H9 (cell line): ENCODE results near the gene CISD2. TPM values are rescaled to one million over a fixed set of nuclear protein-coding genes. Genes with fewer than 3 reads are reported as not detected.

ENCODE experiments used
- DNase-seq: peaks from one replicate; pipeline ENCODE4 v3.0.0-alpha.2; 2017
- H2AFZ ChIP-seq: one replicate; pipeline ENCODE4 v1.6.1; 2013; ENCODE audit warnings: mild to moderate bottlenecking, low read length, control low read depth, moderate library complexity
- H2AK5ac ChIP-seq: 2 replicates; pipeline ENCODE4 v1.6.1; 2013; ENCODE audit warnings: low read length, control low read depth, mixed read lengths; ENCODE audit not compliant: insufficient read length
- H2BK120ac ChIP-seq: one replicate; pipeline ENCODE4 v1.6.1; 2013; ENCODE audit warnings: low read depth, mild to moderate bottlenecking, low read length, control low read depth, inconsistent platforms; ENCODE audit not compliant: poor library complexity, severe bottlenecking
- H2BK12ac ChIP-seq: 2 replicates; pipeline ENCODE4 v1.6.1; 2013; ENCODE audit warnings: low read length, control low read depth, mixed read lengths, low read depth; ENCODE audit not compliant: insufficient read length
- H2BK15ac ChIP-seq: 2 replicates; pipeline ENCODE4 v1.6.1; 2013; ENCODE audit warnings: low read depth, low read length, control low read depth
- H2BK20ac ChIP-seq: one replicate; pipeline ENCODE4 v1.6.1; 2013; ENCODE audit warnings: low read depth, mild to moderate bottlenecking, low read length, control low read depth, inconsistent platforms; ENCODE audit not compliant: poor library complexity, severe bottlenecking
- H2BK5ac ChIP-seq: 2 replicates; pipeline ENCODE4 v1.6.1; 2013; ENCODE audit warnings: low read length, control low read depth, mixed read lengths; ENCODE audit not compliant: insufficient read length
- H3K14ac ChIP-seq: 2 replicates; pipeline ENCODE4 v1.6.1; 2013; ENCODE audit warnings: low read length, control low read depth; ENCODE audit not compliant: insufficient read depth
- H3K18ac ChIP-seq: 2 replicates; pipeline ENCODE4 v1.6.1; 2013; ENCODE audit warnings: low read depth, mild to moderate bottlenecking, mixed read lengths, low read length, control low read depth; ENCODE audit not compliant: insufficient read length
- H3K23ac ChIP-seq: 2 replicates; pipeline ENCODE4 v1.6.1; 2013; ENCODE audit warnings: low read length, control low read depth, mixed read lengths, low read depth; ENCODE audit not compliant: insufficient read length
- H3K23me2 ChIP-seq: 2 replicates; pipeline ENCODE4 v1.6.1; 2013; ENCODE audit warnings: low read depth, mild to moderate bottlenecking, mixed read lengths, low read length, control low read depth; ENCODE audit not compliant: insufficient read length, poor library complexity, severe bottlenecking
- H3K27ac ChIP-seq: 2 replicates; pipeline ENCODE4 v1.5.1; 2013; ENCODE audit warnings: low read length, control low read depth, mixed read lengths, low read depth; ENCODE audit not compliant: insufficient read length
- H3K27me3 ChIP-seq: 2 replicates; pipeline ENCODE4 v1.6.1; 2013; ENCODE audit warnings: low read length, control low read depth, inconsistent platforms; ENCODE audit not compliant: insufficient read depth
- H3K4ac ChIP-seq: 2 replicates; pipeline ENCODE4 v1.6.1; 2013; ENCODE audit warnings: low read depth, mild to moderate bottlenecking, control low read depth, inconsistent platforms, low read length, moderate library complexity
- H3K4me1 ChIP-seq: 2 replicates; pipeline ENCODE4 v1.6.1; 2013; ENCODE audit warnings: low read length, control low read depth, inconsistent platforms; ENCODE audit not compliant: insufficient read depth
- H3K4me2 ChIP-seq: 2 replicates; pipeline ENCODE4 v1.6.1; 2013; ENCODE audit warnings: low read length, control low read depth, mixed read lengths; ENCODE audit not compliant: insufficient read length, insufficient read depth
- H3K56ac ChIP-seq: 2 replicates; pipeline ENCODE4 v1.6.1; 2013; ENCODE audit warnings: low read depth, mild to moderate bottlenecking, mixed read lengths, low read length, control low read depth; ENCODE audit not compliant: insufficient read length
- H3K79me1 ChIP-seq: 2 replicates; pipeline ENCODE4 v1.6.1; 2013; ENCODE audit warnings: low read depth, mild to moderate bottlenecking, moderate library complexity, low read length, control low read depth, inconsistent platforms; ENCODE audit not compliant: insufficient read depth, poor library complexity, severe bottlenecking
- H3K79me2 ChIP-seq: 2 replicates; pipeline ENCODE4 v1.6.1; 2013; ENCODE audit warnings: low read length, control low read depth, inconsistent platforms; ENCODE audit not compliant: insufficient read depth
- H3K9ac ChIP-seq: 2 replicates; pipeline ENCODE4 v1.6.1; 2013; ENCODE audit warnings: low read length, control low read depth, mixed read lengths; ENCODE audit not compliant: insufficient read length; ENCODE audit errors: extremely low read depth
- H3K9me3 ChIP-seq: one replicate; pipeline ENCODE4 v1.6.1; 2013; ENCODE audit warnings: low read depth, low read length, inconsistent platforms; ENCODE audit not compliant: control insufficient read depth
- H3T11ph ChIP-seq: one replicate; pipeline ENCODE4 v1.6.1; 2013; ENCODE audit warnings: mild to moderate bottlenecking, low read length, control low read depth, inconsistent platforms
- H4K20me1 ChIP-seq: one replicate; pipeline ENCODE4 v1.6.1; 2013; ENCODE audit not compliant: control insufficient read depth, insufficient read length, insufficient read depth
- H4K5ac ChIP-seq: 2 replicates; pipeline ENCODE4 v1.6.1; 2013; ENCODE audit warnings: low read depth, mild to moderate bottlenecking, mixed read lengths, low read length, control low read depth; ENCODE audit not compliant: insufficient read length
- H4K8ac ChIP-seq: replicated peaks from 2 replicates; pipeline ENCODE4 v1.6.1; 2013; ENCODE audit warnings: low read length, control low read depth, mixed read lengths, low read depth; ENCODE audit not compliant: insufficient read length
- H4K91ac ChIP-seq: 2 replicates; pipeline ENCODE4 v1.6.1; 2013; ENCODE audit warnings: low read depth, mild to moderate bottlenecking, moderate library complexity, mixed read lengths, low read length, control low read depth; ENCODE audit not compliant: insufficient read length
- H3K27ac Mint-ChIP-seq, 3 experiments: 2 replicates in 2 of 3; 3 replicates in 1 of 3; pipeline ENCODE4 v1.8.0; 2020 to 2021; ENCODE audit warnings: mixed read lengths in 3 of 3, mild to moderate bottlenecking in 1 of 3, moderate library complexity in 1 of 3
- H3K27me3 Mint-ChIP-seq: 2 replicates; pipeline ENCODE4 v1.8.0; 2021; ENCODE audit warnings: low read depth, mild to moderate bottlenecking, moderate library complexity, mixed read lengths
- H3K36me3 Mint-ChIP-seq, 3 experiments: 2 replicates in 2 of 3; 3 replicates in 1 of 3; pipeline ENCODE4 v1.8.0; 2020 to 2021; ENCODE audit warnings: low read depth in 3 of 3, mixed read lengths in 3 of 3; ENCODE audit not compliant: insufficient read depth in 1 of 3
- H3K4me1 Mint-ChIP-seq, 2 experiments: 2 replicates each; pipeline ENCODE4 v1.8.0; 2020; ENCODE audit warnings: mixed read lengths in 2 of 2
- H3K4me3 Mint-ChIP-seq, 2 experiments: 2 replicates in 1 of 2; 3 replicates in 1 of 2; pipeline ENCODE4 v1.8.0; 2020 to 2021; ENCODE audit warnings: mild to moderate bottlenecking in 2 of 2, mixed read lengths in 2 of 2, moderate library complexity in 1 of 2
- H3K9me3 Mint-ChIP-seq, 2 experiments: 2 replicates in 1 of 2; 3 replicates in 1 of 2; pipeline ENCODE4 v1.8.0; 2020; ENCODE audit warnings: mild to moderate bottlenecking in 2 of 2, mixed read lengths in 2 of 2, moderate library complexity in 1 of 2
- CTCF ChIP-seq: fragments of 200-600 bp; sonication (generic); conservative IDR thresholded peaks from 3 replicates; pipeline ENCODE4 v1.8.0; 2021; ENCODE audit warnings: antibody characterized with exemption, mild to moderate bottlenecking
- WGBS: extraction: QIAGEN DNeasy Blood & Tissue Kit; methylation state at CpG from one replicate; pipeline ENCODE4 v1.1.7; 2013; ENCODE audit warnings: missing lambda C conversion rate, low lambda C conversion rate, mixed read lengths; ENCODE audit not compliant: insufficient read length; ENCODE audit errors: extremely low coverage; 5-methylcytosine and 5-hydroxymethylcytosine counted together
- total RNA-seq: library from RNA; stranded (reverse); gene quantifications from 2 replicates; pipeline ENCODE4 v1.2.1, GENCODE V29; 2021

Gene CISD2
- total RNA-seq, 1 experiment from 2014 or later = 45.6 TPM

GRCh38 chr4:102869569-102870197 lies 891 bp downstream of the CISD2 start:
- Histone ChIP-seq H4K91ac (no peak overlapping the region), H2BK15ac (no peak overlapping the region), H2AFZ (no peak overlapping the region), H3K79me1 (no peaks in the 10 kb centered on the region), H3K9me3 (no peaks in the 10 kb centered on the region), H3K27ac (peak overlapping the region; percentile 96), H2BK12ac (no peak overlapping the region), H3K23me2 (peaks cover 7% of the 10 kb centered on the region), H3K4ac (no peak overlapping the region), H3K56ac (peak overlapping the region; percentile 11), H2AK5ac (no peak overlapping the region), H4K5ac (peak overlapping the region; percentile 79), H2BK120ac (no peak overlapping the region), H3K18ac (peak overlapping the region; percentile 80), H3T11ph (no peak overlapping the region), H3K23ac (no peak overlapping the region), H3K4me2 (peak overlapping the region; percentile 93), H3K9ac (peak overlapping the region; percentile 97), H3K79me2 (peaks cover 3% of the 10 kb centered on the region; the same call in 1 of the 2 replicates), H2BK20ac (no peak overlapping the region), H3K4me1 (no peaks in the 10 kb centered on the region), H4K20me1 (no peaks in the 10 kb centered on the region), H3K14ac (peak overlapping the region; percentile 72; the same call in 1 of the 2 replicates), H2BK5ac (no peak overlapping the region), H3K27me3 (no peaks in the 10 kb centered on the region), H4K8ac (no peak overlapping the region)
- peaks cover 35 to 47% of the 10 kb centered on the region in 2 experiments for H3K4me1 Mint-ChIP-seq
- peak overlapping the region; percentile 84 to 88 for H3K4me3 Mint-ChIP-seq
- H3K27me3 Mint-ChIP-seq = no peaks in the 10 kb centered on the region
- H3K36me3 Mint-ChIP-seq = peaks cover 21 to 25% (median 25%) of the 10 kb centered on the region in 3 experiments
- peak overlapping the region; percentile 95 to 99 (median 99) for H3K27ac Mint-ChIP-seq
- WGBS = no CpG with 5 or more reads among the region's 19 CpGs
- no peak for TF ChIP-seq CTCF
- no peak for DNase-seq
- H3K9me3 Mint-ChIP-seq = no peaks in the 10 kb centered on the region; a peak in 2 of 5 replicates
